ENCODE measurements around the gene DAZAP1.

The DAZAP1 gene

GRCh38 chr19:1457031-1457739 is 49.8 kb downstream of the DAZAP1 start:
- Histone ChIP-seq H3K27ac (ENCODE audit: low read length) (no peak overlapping the region), H3K4me1 (ENCODE audit: control insufficient read depth, insufficient read depth, low read length) (peaks cover 12% of the 10 kb centered on the region), H3K9me3 (ENCODE audit: control insufficient read depth in 2 of 2, low read length in 2 of 2) (no peaks in the 10 kb centered on the region), H3K4me3 (ENCODE audit: low read length in 2 of 2) (no peak overlapping the region), H3K9ac (ENCODE audit: low read length in 2 of 2) (no peak overlapping the region), H3K27me3 (ENCODE audit: control insufficient read depth in 1 of 2, insufficient read depth in 2 of 2, low read length in 2 of 2) (peaks cover 43 to 51% of the 10 kb centered on the region in 2 donors), H3K36me3 (ENCODE audit: control insufficient read depth in 2 of 2, insufficient read depth in 2 of 2, low read length in 2 of 2) (no peaks in the 10 kb centered on the region)

DNA sequence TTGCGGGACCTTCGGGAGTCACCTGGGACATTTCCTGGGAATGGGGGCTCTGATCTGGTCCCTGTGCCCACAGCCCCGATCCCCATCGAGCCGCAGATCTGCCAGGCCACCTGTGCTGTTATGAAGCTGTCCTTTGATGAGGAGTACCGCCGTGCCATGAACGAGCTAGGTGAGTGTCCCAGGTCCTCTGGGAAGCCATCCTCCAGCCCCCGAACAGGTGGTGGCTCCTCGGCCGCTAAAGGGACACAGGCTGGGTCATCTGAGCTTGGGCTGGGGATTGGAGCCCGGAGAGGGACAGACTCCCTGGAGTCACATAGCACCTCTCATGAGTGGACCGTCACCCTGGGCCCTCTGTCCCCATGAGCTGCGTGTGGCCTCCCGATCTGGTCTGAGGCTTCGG is 50.5 kb downstream of the DAZAP1 start:
- H3K4me3 ChIP-seq (ENCODE audit: low read length in 2 of 2) = no peak overlapping the region
- H3K4me1 ChIP-seq (ENCODE audit: control insufficient read depth, insufficient read depth, low read length) = peaks cover 12% of the 10 kb centered on the region
- no peaks in the 10 kb centered on the region for H3K9me3 ChIP-seq (ENCODE audit: control insufficient read depth in 2 of 2, low read length in 2 of 2)
- no peak overlapping the region for H3K27ac ChIP-seq (ENCODE audit: low read length)
- H3K36me3 ChIP-seq (ENCODE audit: control insufficient read depth in 2 of 2, insufficient read depth in 2 of 2, low read length in 2 of 2) = no peaks in the 10 kb centered on the region
- H3K9ac ChIP-seq (ENCODE audit: low read length in 2 of 2) = no peak overlapping the region
- peaks cover 36 to 44% of the 10 kb centered on the region in 2 donors for H3K27me3 ChIP-seq (ENCODE audit: control insufficient read depth in 1 of 2, insufficient read depth in 2 of 2, low read length in 2 of 2)

DNA sequence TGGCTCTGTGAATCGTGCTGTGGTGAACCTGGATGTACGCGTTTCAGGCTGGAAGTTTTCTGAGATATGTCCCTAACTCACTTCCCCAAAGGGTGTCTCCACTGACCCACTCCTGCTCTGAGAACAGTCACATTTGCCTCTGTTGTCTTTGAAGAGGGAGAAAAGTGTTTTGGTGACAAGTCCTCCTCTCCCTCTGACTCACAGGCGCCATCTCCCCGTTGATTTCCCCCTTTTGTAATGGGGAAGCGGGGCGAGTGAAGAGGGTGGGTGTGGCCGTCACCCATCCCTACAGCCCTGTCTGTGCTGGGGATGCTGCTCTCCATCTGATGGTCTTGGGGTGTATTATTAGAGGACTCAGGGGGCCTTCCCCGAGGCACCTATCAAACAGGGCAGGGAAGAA is 52.1 kb downstream of the DAZAP1 start:
- Histone ChIP-seq H3K4me1 (ENCODE audit: control insufficient read depth, insufficient read depth, low read length) (peaks cover 4% of the 10 kb centered on the region), H3K36me3 (ENCODE audit: control insufficient read depth in 2 of 2, insufficient read depth in 2 of 2, low read length in 2 of 2) (no peaks in the 10 kb centered on the region), H3K9me3 (ENCODE audit: control insufficient read depth in 2 of 2, low read length in 2 of 2) (no peaks in the 10 kb centered on the region), H3K9ac (ENCODE audit: low read length in 2 of 2) (no peak overlapping the region), H3K27ac (ENCODE audit: low read length) (no peak overlapping the region), H3K4me3 (ENCODE audit: low read length in 2 of 2) (no peak overlapping the region), H3K27me3 (ENCODE audit: control insufficient read depth in 1 of 2, insufficient read depth in 2 of 2, low read length in 2 of 2) (peaks cover 24 to 31% of the 10 kb centered on the region in 2 donors)

GRCh38 chr19:1460033-1460995 is 52.9 kb downstream of the DAZAP1 start:
- no peak overlapping the region for H3K4me3 ChIP-seq (ENCODE audit: low read length in 2 of 2)
- no peaks in the 10 kb centered on the region for H3K36me3 ChIP-seq (ENCODE audit: control insufficient read depth in 2 of 2, insufficient read depth in 2 of 2, low read length in 2 of 2)
- H3K9ac ChIP-seq (ENCODE audit: low read length in 2 of 2) = no peak overlapping the region
- H3K4me1 ChIP-seq (ENCODE audit: control insufficient read depth, insufficient read depth, low read length) = peaks cover 7% of the 10 kb centered on the region
- peaks cover 22 to 29% of the 10 kb centered on the region in 2 donors for H3K27me3 ChIP-seq (ENCODE audit: control insufficient read depth in 1 of 2, insufficient read depth in 2 of 2, low read length in 2 of 2)
- H3K27ac ChIP-seq (ENCODE audit: low read length) = no peak overlapping the region
- no peaks in the 10 kb centered on the region for H3K9me3 ChIP-seq (ENCODE audit: control insufficient read depth in 2 of 2, low read length in 2 of 2)

GRCh38 chr19:1461862-1462261 is 54.5 kb downstream of the DAZAP1 start:
- Histone ChIP-seq H3K36me3 (ENCODE audit: control insufficient read depth in 2 of 2, insufficient read depth in 2 of 2, low read length in 2 of 2) (no peaks in the 10 kb centered on the region), H3K9ac (ENCODE audit: low read length in 2 of 2) (no peak overlapping the region), H3K4me3 (ENCODE audit: low read length in 2 of 2) (no peak overlapping the region), H3K27ac (ENCODE audit: low read length) (no peak overlapping the region), H3K27me3 (ENCODE audit: control insufficient read depth in 1 of 2, insufficient read depth in 2 of 2, low read length in 2 of 2) (peaks cover 20 to 29% of the 10 kb centered on the region in 2 donors), H3K4me1 (ENCODE audit: control insufficient read depth, insufficient read depth, low read length) (peaks cover 10% of the 10 kb centered on the region), H3K9me3 (ENCODE audit: control insufficient read depth in 2 of 2, low read length in 2 of 2) (no peaks in the 10 kb centered on the region)

- Histone ChIP-seq H3K36me3 (ENCODE audit: control insufficient read depth in 2 of 2, insufficient read depth in 2 of 2, low read length in 2 of 2) (no peaks in the 10 kb centered on the region), H3K27ac (ENCODE audit: low read length) (no peak overlapping the region), H3K4me1 (ENCODE audit: control insufficient read depth, insufficient read depth, low read length) (peaks cover 40% of the 10 kb centered on the region), H3K9me3 (ENCODE audit: control insufficient read depth in 2 of 2, low read length in 2 of 2) (no peaks in the 10 kb centered on the region), H3K4me3 (ENCODE audit: low read length in 2 of 2) (no peak overlapping the region), H3K9ac (ENCODE audit: low read length in 2 of 2) (no peak overlapping the region), H3K27me3 (ENCODE audit: control insufficient read depth in 1 of 2, insufficient read depth in 2 of 2, low read length in 2 of 2) (peaks cover 20 to 47% of the 10 kb centered on the region in 2 donors)
Measured at GRCh38 chr19:1465191-1466016, 58.0 kb downstream of the DAZAP1 start.

GRCh38 chr19:1466018-1466460 is 58.7 kb downstream of the DAZAP1 start:
- H3K4me3 ChIP-seq (ENCODE audit: low read length in 2 of 2) = no peak overlapping the region
- peaks cover 46% of the 10 kb centered on the region for H3K4me1 ChIP-seq (ENCODE audit: control insufficient read depth, insufficient read depth, low read length)
- no peaks in the 10 kb centered on the region for H3K9me3 ChIP-seq (ENCODE audit: control insufficient read depth in 2 of 2, low read length in 2 of 2)
- H3K27ac ChIP-seq (ENCODE audit: low read length) = no peak overlapping the region
- H3K36me3 ChIP-seq (ENCODE audit: control insufficient read depth in 2 of 2, insufficient read depth in 2 of 2, low read length in 2 of 2) = no peaks in the 10 kb centered on the region
- no peak overlapping the region for H3K9ac ChIP-seq (ENCODE audit: low read length in 2 of 2)
- peaks cover 24 to 53% of the 10 kb centered on the region in 2 donors for H3K27me3 ChIP-seq (ENCODE audit: control insufficient read depth in 1 of 2, insufficient read depth in 2 of 2, low read length in 2 of 2)

GRCh38 chr19:1466461-1467214 is 59.3 kb downstream of the DAZAP1 start:
- Histone ChIP-seq H3K27me3 (ENCODE audit: control insufficient read depth in 1 of 2, insufficient read depth in 2 of 2, low read length in 2 of 2) (peaks cover 30 to 59% of the 10 kb centered on the region in 2 donors), H3K27ac (ENCODE audit: low read length) (no peak overlapping the region), H3K36me3 (ENCODE audit: control insufficient read depth in 2 of 2, insufficient read depth in 2 of 2, low read length in 2 of 2) (no peaks in the 10 kb centered on the region), H3K9me3 (ENCODE audit: control insufficient read depth in 2 of 2, low read length in 2 of 2) (no peaks in the 10 kb centered on the region), H3K4me1 (ENCODE audit: control insufficient read depth, insufficient read depth, low read length) (peaks cover 52% of the 10 kb centered on the region), H3K4me3 (ENCODE audit: low read length in 2 of 2) (no peak overlapping the region), H3K9ac (ENCODE audit: low read length in 2 of 2) (no peak overlapping the region)

DNA sequence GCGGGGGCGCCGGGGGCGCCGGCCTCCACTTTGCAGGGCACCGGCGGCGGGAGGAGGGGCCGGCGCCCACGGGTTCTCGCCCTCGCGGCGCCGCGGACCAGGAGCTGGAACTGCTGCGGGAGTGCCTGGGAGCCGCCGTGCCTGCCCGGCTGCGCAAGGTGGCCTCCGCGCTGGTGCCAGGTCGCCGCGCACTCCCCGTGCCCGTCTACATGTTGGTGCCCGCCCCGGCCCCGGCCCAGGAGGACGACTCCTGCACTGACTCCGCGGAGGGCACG is 59.8 kb downstream of the DAZAP1 start:
- H3K4me3 ChIP-seq (ENCODE audit: low read length in 2 of 2) = no peak overlapping the region
- H3K27me3 ChIP-seq (ENCODE audit: control insufficient read depth in 1 of 2, insufficient read depth in 2 of 2, low read length in 2 of 2) = peaks cover 35 to 65% of the 10 kb centered on the region in 2 donors
- H3K27ac ChIP-seq (ENCODE audit: low read length) = no peak overlapping the region
- peaks cover 56% of the 10 kb centered on the region for H3K4me1 ChIP-seq (ENCODE audit: control insufficient read depth, insufficient read depth, low read length)
- no peaks in the 10 kb centered on the region for H3K9me3 ChIP-seq (ENCODE audit: control insufficient read depth in 2 of 2, low read length in 2 of 2)
- no peak overlapping the region for H3K9ac ChIP-seq (ENCODE audit: low read length in 2 of 2)
- no peaks in the 10 kb centered on the region for H3K36me3 ChIP-seq (ENCODE audit: control insufficient read depth in 2 of 2, insufficient read depth in 2 of 2, low read length in 2 of 2)

Measured in stomach smooth muscle (tissue), 2 donors.